Esophagus muscularis mucosa (tissue), 4 donors: ENCODE data around the gene RARG.

Experiments used
- CTCF ChIP-seq, 3 experiments: fragments of 200-600 bp in 2 of 3; fragments of 450-650 bp in 1 of 3; sonication (generic) in 2 of 3; IDR thresholded peaks; one replicate each; pipeline ENCODE4 v1.5.1; 2017 to 2019; ENCODE audit warnings: antibody characterized with exemption in 3 of 3, mild to moderate bottlenecking in 2 of 3, moderate library complexity in 1 of 3
- EP300 ChIP-seq: sonication (generic); formaldehyde crosslinking; IDR thresholded peaks from one replicate; pipeline ENCODE4 v1.6.1; 2017; ENCODE audit warnings: antibody characterized with exemption
- POLR2A ChIP-seq: fragments of 450-650 bp; IDR thresholded peaks from one replicate; pipeline ENCODE4 v1.6.1; 2017; ENCODE audit warnings: antibody characterized with exemption, moderate library complexity, mild to moderate bottlenecking, low read depth
- POLR2AphosphoS5 ChIP-seq, 2 donors: sonication (generic); formaldehyde crosslinking; IDR thresholded peaks; one replicate each; pipeline ENCODE4 v1.6.1; 2017; ENCODE audit warnings: antibody characterized with exemption in 2 of 2

- TF ChIP-seq CTCF (IDR thresholded peaks at IDR 0.05) (no peak), POLR2A (no peak), POLR2AphosphoS5 (IDR thresholded peaks at IDR 0.05) (no peak), EP300 (no peak)
Measured at GRCh38 chr12:53170876-53171724, 60.9 kb downstream of the RARG start.
